ENCODE data around the gene DOCK10. TPM values are rescaled to one million over a fixed set of nuclear protein-coding genes. Genes with fewer than 3 reads are reported as not detected.

The DOCK10 gene
- total and polyA plus RNA-seq, 4 donors, result 7.6 to 81.8 (median 42.6) TPM

GRCh38 chr2:224846161-224846560, 196.1 kb downstream of the DOCK10 start:
- Histone ChIP-seq H3K9me3 (ENCODE audit: control insufficient read depth, low read length) (no peaks in the 10 kb centered on the region), H3K27me3 (ENCODE audit: control insufficient read depth in 1 of 2, insufficient read depth in 2 of 2, low read length in 1 of 2) (no peaks in the 10 kb centered on the region), H3K4me3 (ENCODE audit: low read length in 2 of 2) (no peak overlapping the region), H3K36me3 (ENCODE audit: control insufficient read depth in 1 of 2, insufficient read depth in 2 of 2, low read length in 1 of 2) (peaks cover 4% of the 10 kb centered on the region in 2 donors), H3K4me1 (ENCODE audit: control insufficient read depth in 1 of 2, insufficient read depth in 2 of 2, low read length in 2 of 2) (no peaks in the 10 kb centered on the region), H3K27ac (ENCODE audit: low read depth in 1 of 2, low read length in 2 of 2) (no peak overlapping the region)
- intact Hi-C loops (cut with DNase I), result no loop called here
- 89 to 91% methylated on average over 4 of the region's 4 CpGs for WGBS, 2 donors
- ATAC-seq (ENCODE audit: low FRiP score), result no peak
- no peak for DNase-seq

GRCh38 chr2:224843141-224843540, 199.1 kb downstream of the DOCK10 start:
- Histone ChIP-seq H3K9me3 (ENCODE audit: control insufficient read depth, low read length) (no peaks in the 10 kb centered on the region), H3K27me3 (ENCODE audit: control insufficient read depth in 1 of 2, insufficient read depth in 2 of 2, low read length in 1 of 2) (no peaks in the 10 kb centered on the region), H3K36me3 (ENCODE audit: control insufficient read depth in 1 of 2, insufficient read depth in 2 of 2, low read length in 1 of 2) (peaks cover 4% of the 10 kb centered on the region in 2 donors), H3K4me3 (ENCODE audit: low read length in 2 of 2) (no peak overlapping the region), H3K4me1 (ENCODE audit: control insufficient read depth in 1 of 2, insufficient read depth in 2 of 2, low read length in 2 of 2) (no peaks in the 10 kb centered on the region), H3K27ac (ENCODE audit: low read depth in 1 of 2, low read length in 2 of 2) (no peak overlapping the region)
- WGBS, 2 donors, result 72 to 80% methylated on average over 2 of the region's 2 CpGs
- ATAC-seq (ENCODE audit: low FRiP score) (no peak), DNase-seq (no peak)
- intact Hi-C loops (cut with DNase I), result no loop called here

DNA sequence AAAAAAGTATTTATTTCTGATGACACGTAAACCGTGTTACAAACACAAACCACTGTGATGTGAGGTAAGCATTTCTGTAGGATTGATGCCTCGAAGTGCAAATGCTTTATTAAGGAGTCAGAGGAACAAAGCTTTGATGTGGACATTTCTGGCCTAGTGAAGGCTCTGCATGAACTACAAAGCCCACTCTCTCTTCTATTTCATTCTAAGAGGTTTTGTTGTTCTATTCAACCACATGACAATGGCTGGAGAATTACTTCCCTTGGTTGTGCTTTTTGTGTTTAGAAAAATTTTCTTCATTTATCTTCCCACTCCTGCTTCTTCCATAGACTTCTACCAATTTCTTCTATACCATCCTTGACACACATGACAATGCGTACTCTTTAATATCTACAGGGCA, 200.4 kb downstream of the DOCK10 start:
- DNase-seq (no peak), ATAC-seq (ENCODE audit: low FRiP score) (no peak)
- no peaks in the 10 kb centered on the region for H3K4me1 ChIP-seq (ENCODE audit: control insufficient read depth in 1 of 2, insufficient read depth in 2 of 2, low read length in 2 of 2)
- WGBS, 2 donors, result 93 to 95% methylated on average over 4 of the region's 4 CpGs
- H3K9me3 ChIP-seq (ENCODE audit: control insufficient read depth, low read length), result no peaks in the 10 kb centered on the region
- no peaks in the 10 kb centered on the region for H3K27me3 ChIP-seq (ENCODE audit: control insufficient read depth in 1 of 2, insufficient read depth in 2 of 2, low read length in 1 of 2)
- H3K36me3 ChIP-seq (ENCODE audit: control insufficient read depth in 1 of 2, insufficient read depth in 2 of 2, low read length in 1 of 2), result peaks cover 2 to 4% of the 10 kb centered on the region in 2 donors
- intact Hi-C loops (cut with DNase I), result no loop called here
- no peak overlapping the region for H3K27ac ChIP-seq (ENCODE audit: low read depth in 1 of 2, low read length in 2 of 2)
- no peak overlapping the region for H3K4me3 ChIP-seq (ENCODE audit: low read length in 2 of 2)

- Histone ChIP-seq H3K9me3 (ENCODE audit: control insufficient read depth, low read length) (no peaks in the 10 kb centered on the region), H3K36me3 (ENCODE audit: control insufficient read depth in 1 of 2, insufficient read depth in 2 of 2, low read length in 1 of 2) (peaks cover 2 to 8% of the 10 kb centered on the region in 2 donors), H3K4me1 (ENCODE audit: control insufficient read depth in 1 of 2, insufficient read depth in 2 of 2, low read length in 2 of 2) (no peaks in the 10 kb centered on the region), H3K4me3 (ENCODE audit: low read length in 2 of 2) (no peak overlapping the region), H3K27ac (ENCODE audit: low read depth in 1 of 2, low read length in 2 of 2) (no peak overlapping the region), H3K27me3 (ENCODE audit: control insufficient read depth in 1 of 2, insufficient read depth in 2 of 2, low read length in 1 of 2) (no peaks in the 10 kb centered on the region)
- DNase-seq (no peak), ATAC-seq (ENCODE audit: low FRiP score) (no peak)
- intact Hi-C loops (cut with DNase I), result no loop called here
These were observed 203.9 kb downstream of the DOCK10 start for GRCh38 chr2:224838335-224838734.

GRCh38 chr2:224837558-224837957, 204.7 kb downstream of the DOCK10 start:
- WGBS, 2 donors, result 76 to 77% methylated on average over 3 of the region's 3 CpGs
- Histone ChIP-seq H3K4me3 (ENCODE audit: low read length in 2 of 2) (no peak overlapping the region), H3K4me1 (ENCODE audit: control insufficient read depth in 1 of 2, insufficient read depth in 2 of 2, low read length in 2 of 2) (no peaks in the 10 kb centered on the region), H3K27me3 (ENCODE audit: control insufficient read depth in 1 of 2, insufficient read depth in 2 of 2, low read length in 1 of 2) (no peaks in the 10 kb centered on the region), H3K27ac (ENCODE audit: low read depth in 1 of 2, low read length in 2 of 2) (no peak overlapping the region), H3K9me3 (ENCODE audit: control insufficient read depth, low read length) (no peaks in the 10 kb centered on the region), H3K36me3 (ENCODE audit: control insufficient read depth in 1 of 2, insufficient read depth in 2 of 2, low read length in 1 of 2) (peaks cover 2 to 8% of the 10 kb centered on the region in 2 donors)
- intact Hi-C loops (cut with DNase I), result no loop called here
- DNase-seq (peak in 1 of 2 donors; percentile 64), ATAC-seq (ENCODE audit: low FRiP score) (no peak)

GRCh38 chr2:224837066-224837465, 205.2 kb downstream of the DOCK10 start:
- H3K27me3 ChIP-seq (ENCODE audit: control insufficient read depth in 1 of 2, insufficient read depth in 2 of 2, low read length in 1 of 2), result no peaks in the 10 kb centered on the region
- no peak overlapping the region for H3K27ac ChIP-seq (ENCODE audit: low read depth in 1 of 2, low read length in 2 of 2)
- no peaks in the 10 kb centered on the region for H3K4me1 ChIP-seq (ENCODE audit: control insufficient read depth in 1 of 2, insufficient read depth in 2 of 2, low read length in 2 of 2)
- DNase-seq (no peak), ATAC-seq (ENCODE audit: low FRiP score) (no peak)
- H3K4me3 ChIP-seq (ENCODE audit: low read length in 2 of 2), result no peak overlapping the region
- H3K9me3 ChIP-seq (ENCODE audit: control insufficient read depth, low read length), result no peaks in the 10 kb centered on the region
- 93 to 96% methylated on average over 2 of the region's 2 CpGs for WGBS, 2 donors
- intact Hi-C loops (cut with DNase I), result no loop called here
- H3K36me3 ChIP-seq (ENCODE audit: control insufficient read depth in 1 of 2, insufficient read depth in 2 of 2, low read length in 1 of 2), result peaks cover 2 to 8% of the 10 kb centered on the region in 2 donors

- Histone ChIP-seq H3K36me3 (ENCODE audit: control insufficient read depth in 1 of 2, insufficient read depth in 2 of 2, low read length in 1 of 2) (peaks cover 2 to 8% of the 10 kb centered on the region in 2 donors), H3K4me3 (ENCODE audit: low read length in 2 of 2) (no peak overlapping the region), H3K27ac (ENCODE audit: low read depth in 1 of 2, low read length in 2 of 2) (no peak overlapping the region), H3K4me1 (ENCODE audit: control insufficient read depth in 1 of 2, insufficient read depth in 2 of 2, low read length in 2 of 2) (no peaks in the 10 kb centered on the region), H3K9me3 (ENCODE audit: control insufficient read depth, low read length) (no peaks in the 10 kb centered on the region), H3K27me3 (ENCODE audit: control insufficient read depth in 1 of 2, insufficient read depth in 2 of 2, low read length in 1 of 2) (no peaks in the 10 kb centered on the region)
- intact Hi-C loops (cut with DNase I), result no loop called here
- ATAC-seq (ENCODE audit: low FRiP score), result no peak
- DNase-seq, result no peak
These were observed 206.0 kb downstream of the DOCK10 start for GRCh38 chr2:224836263-224836662.

DNA sequence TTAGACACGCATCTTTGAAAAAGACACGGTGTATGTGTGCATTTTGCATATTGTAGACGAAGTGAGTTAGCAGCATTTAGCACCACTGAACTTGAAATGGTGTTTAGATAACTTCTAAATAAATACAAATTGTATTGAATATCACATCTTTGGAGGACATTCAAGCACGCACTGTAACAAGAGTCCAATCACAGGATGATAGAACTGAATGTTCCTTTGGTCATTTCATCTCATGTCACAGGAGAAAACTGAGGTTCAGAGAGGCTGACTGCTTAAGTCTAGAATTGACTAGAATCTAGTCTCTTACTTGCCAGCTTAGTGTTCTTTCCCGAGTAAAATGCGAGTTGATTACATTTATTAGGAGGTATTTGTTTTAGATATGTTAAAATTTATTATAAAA, 206.9 kb downstream of the DOCK10 start:
- intact Hi-C loops (cut with DNase I), result no loop called here
- no peak for ATAC-seq (ENCODE audit: low FRiP score)
- no peak overlapping the region for H3K27ac ChIP-seq (ENCODE audit: low read depth in 1 of 2, low read length in 2 of 2)
- H3K9me3 ChIP-seq (ENCODE audit: control insufficient read depth, low read length), result no peaks in the 10 kb centered on the region
- 81 to 82% methylated on average over 6 of the region's 6 CpGs for WGBS, 2 donors
- H3K36me3 ChIP-seq (ENCODE audit: control insufficient read depth in 1 of 2, insufficient read depth in 2 of 2, low read length in 1 of 2), result peaks cover 2 to 8% of the 10 kb centered on the region in 2 donors
- no peaks in the 10 kb centered on the region for H3K4me1 ChIP-seq (ENCODE audit: control insufficient read depth in 1 of 2, insufficient read depth in 2 of 2, low read length in 2 of 2)
- H3K4me3 ChIP-seq (ENCODE audit: low read length in 2 of 2), result no peak overlapping the region
- DNase-seq, result no peak
- H3K27me3 ChIP-seq (ENCODE audit: control insufficient read depth in 1 of 2, insufficient read depth in 2 of 2, low read length in 1 of 2), result no peaks in the 10 kb centered on the region

- no peaks in the 10 kb centered on the region for H3K27me3 ChIP-seq (ENCODE audit: control insufficient read depth in 1 of 2, insufficient read depth in 2 of 2, low read length in 1 of 2)
- H3K4me3 ChIP-seq (ENCODE audit: low read length in 2 of 2), result no peak overlapping the region
- H3K9me3 ChIP-seq (ENCODE audit: control insufficient read depth, low read length), result no peaks in the 10 kb centered on the region
- no peak for DNase-seq
- H3K27ac ChIP-seq (ENCODE audit: low read depth in 1 of 2, low read length in 2 of 2), result no peak overlapping the region
- WGBS, 2 donors, result 95 to 97% methylated on average over 2 of the region's 2 CpGs
- ATAC-seq (ENCODE audit: low FRiP score), result no peak
- intact Hi-C loops (cut with DNase I), result no loop called here
- H3K4me1 ChIP-seq (ENCODE audit: control insufficient read depth in 1 of 2, insufficient read depth in 2 of 2, low read length in 2 of 2), result no peaks in the 10 kb centered on the region
- H3K36me3 ChIP-seq (ENCODE audit: control insufficient read depth in 1 of 2, insufficient read depth in 2 of 2, low read length in 1 of 2), result peaks cover 8% of the 10 kb centered on the region in 2 donors
These were observed 208.3 kb downstream of the DOCK10 start for GRCh38 chr2:224833986-224834385.

Data from aorta (tissue), 5 donors.